HepG2 (cell line): Measurements from ENCODE around the gene NDOR1. TPM values are rescaled to one million over a fixed set of nuclear protein-coding genes. Genes with fewer than 3 reads are reported as not detected.

Source experiments
- ATAC-seq: fragments of 200-7000 bp; cut with Tn5 transposase; 3 replicates; pipeline ENCODE4 v1.9.1; 2020; ENCODE audit warnings: mild to moderate bottlenecking, moderate library complexity
- BruUV-seq: library from RNA; stranded (reverse); fragments of 400-500 nt; replicated peaks from 2 replicates; lab custom pipeline; 2021; lab: Mats Ljungman, UMichigan
- CTCF ChIA-PET: fragments of 300-600 bp; formaldehyde crosslinking; extraction: SDS; loops from one replicate; lab custom pipeline; 2021; ENCODE audit warnings: low total read pairs, inconsistent platforms, low intra/inter-chr PET ratio; lab: Yijun Ruan, JAX
- POLR2A ChIA-PET: fragments of 350-600 bp; sonication (Branson Sonifier 250); formaldehyde crosslinking; loops from one replicate; lab custom pipeline; 2020; ENCODE audit warnings: antibody characterized with exemption, inconsistent platforms; lab: Yijun Ruan, JAX
- DNase-seq: peaks from one replicate; pipeline ENCODE4 v3.0.0-alpha.2; 2015; ENCODE audit warnings: low spot score
- FAIRE-seq: peaks from 3 replicates; lab custom pipeline; 2011; peaks lifted over from hg19 to GRCh38; lab: Jason Lieb, UNC
- H2AFZ ChIP-seq: one replicate; pipeline ENCODE4 v1.6.1; 2011; ENCODE audit warnings: low read length, inconsistent platforms
- H3K27ac ChIP-seq: fragments of 300-600 bp; 3 replicates; pipeline ENCODE4 v1.8.0; 2011; ENCODE audit warnings: mixed run types, mild to moderate bottlenecking, mixed read lengths, low read length, inconsistent platforms; ENCODE audit not compliant: insufficient read depth; ENCODE audit errors: extremely low read length
- H3K27me3 ChIP-seq, 2 experiments: fragments of 200-600 bp in 1 of 2; 2 replicates in 1 of 2; 3 replicates in 1 of 2; pipeline versions ENCODE4 v1.6.0 to v1.8.0; 2011; ENCODE audit warnings: low read length in 2 of 2, mild to moderate bottlenecking in 2 of 2, moderate library complexity in 2 of 2, inconsistent platforms in 1 of 2; ENCODE audit not compliant: insufficient read depth in 2 of 2, control insufficient read depth in 1 of 2
- H3K36me3 ChIP-seq, 2 experiments: fragments of 200-600 bp in 1 of 2; replicated peaks in 1 of 2; 2 replicates in 1 of 2; 3 replicates in 1 of 2; pipeline versions ENCODE4 v1.5.1 to v1.8.0; 2011; ENCODE audit warnings: low read length in 2 of 2, inconsistent platforms in 1 of 2; ENCODE audit not compliant: insufficient read depth in 2 of 2, control insufficient read depth in 1 of 2
- H3K4me1 ChIP-seq: 2 replicates; pipeline ENCODE4 v1.5.1; 2012; ENCODE audit warnings: low read length, inconsistent platforms; ENCODE audit not compliant: insufficient read depth
- H3K4me2 ChIP-seq: 2 replicates; pipeline ENCODE4 v1.6.0; 2011; ENCODE audit warnings: low read depth, low read length, inconsistent platforms
- H3K4me3 ChIP-seq, 3 experiments: fragments of 200-600 bp in 1 of 3; sonication (generic), shearing (Covaris generic) in 1 of 3; replicated peaks in 1 of 3; 2 replicates each; pipeline ENCODE4 v1.5.1; 2011 to 2016; ENCODE audit warnings: low read length in 3 of 3, inconsistent platforms in 2 of 3, low read depth in 2 of 3, mild to moderate bottlenecking in 2 of 3, control low read depth in 1 of 3, mixed read lengths in 1 of 3; ENCODE audit not compliant: insufficient read depth in 1 of 3
- H3K79me2 ChIP-seq: one replicate; pipeline ENCODE4 v1.6.1; 2011; ENCODE audit warnings: low read length, inconsistent platforms; ENCODE audit not compliant: insufficient read depth
- H3K9ac ChIP-seq: 2 replicates; pipeline ENCODE4 v1.6.0; 2011; ENCODE audit warnings: mild to moderate bottlenecking, low read depth, low read length, inconsistent platforms; ENCODE audit not compliant: insufficient read depth
- H3K9me3 ChIP-seq: 2 replicates; pipeline ENCODE4 v1.5.1; 2012; ENCODE audit warnings: mild to moderate bottlenecking, low read length
- H4K20me1 ChIP-seq: 2 replicates; pipeline ENCODE4 v1.6.0; 2011; ENCODE audit warnings: inconsistent platforms, mild to moderate bottlenecking, low read length, moderate library complexity; ENCODE audit not compliant: insufficient read depth
- ATF6 ChIP-seq: sonication (generic); formaldehyde crosslinking; conservative IDR thresholded peaks from 2 replicates; pipeline ENCODE4 v1.4.0; 2020; ENCODE audit warnings: missing genetic modification reagents
- BRD4 ChIP-seq: sonication (generic); formaldehyde crosslinking; IDR thresholded peaks from 2 replicates; pipeline ENCODE4 v1.4.0; 2020; ENCODE audit warnings: missing genetic modification reagents
- DPF2 ChIP-seq: sonication (generic); formaldehyde crosslinking; IDR thresholded peaks from 2 replicates; pipeline ENCODE4 v1.4.0; 2020; ENCODE audit warnings: mild to moderate bottlenecking, low read depth, missing genetic modification reagents, borderline replicate concordance
- ELK4 ChIP-seq: sonication (generic); formaldehyde crosslinking; IDR thresholded peaks from 2 replicates; pipeline ENCODE4 v1.9.0; 2021; ENCODE audit warnings: missing genetic modification reagents, borderline replicate concordance
- FOXK1 ChIP-seq: sonication (generic); formaldehyde crosslinking; IDR thresholded peaks from 2 replicates; pipeline ENCODE4 v1.4.0; 2020; ENCODE audit warnings: low read depth, missing genetic modification reagents, borderline replicate concordance
- GMEB2 ChIP-seq: IDR thresholded peaks from 2 replicates; pipeline ENCODE4 v1.6.1; 2016; ENCODE audit warnings: missing biosample characterization, missing genetic modification reagents, low read depth
- MLXIP ChIP-seq: sonication (generic); formaldehyde crosslinking; IDR thresholded peaks from 2 replicates; pipeline ENCODE4 v1.9.0; 2021; ENCODE audit warnings: missing genetic modification reagents, borderline replicate concordance
- PHF21A ChIP-seq: sonication (generic); formaldehyde crosslinking; IDR thresholded peaks from 2 replicates; pipeline ENCODE4 v1.5.0; 2020; ENCODE audit warnings: mild to moderate bottlenecking, missing genetic modification reagents
- POLR2A ChIP-seq, 2 experiments: IDR thresholded peaks; 2 replicates each; pipeline ENCODE4 v1.6.1; 2011; ENCODE audit warnings: low read depth in 2 of 2, low read length in 2 of 2, mild to moderate bottlenecking in 1 of 2, moderate library complexity in 1 of 2; ENCODE audit not compliant: insufficient read depth in 1 of 2
- RFXANK ChIP-seq: IDR thresholded peaks from 2 replicates; pipeline ENCODE4 v1.6.1; 2016
- TFAP4 ChIP-seq: sonication (generic); IDR thresholded peaks from 2 replicates; pipeline ENCODE4 v1.6.1; 2016; ENCODE audit warnings: low read depth, borderline replicate concordance
- THYN1 ChIP-seq: sonication (generic); formaldehyde crosslinking; IDR thresholded peaks from 2 replicates; pipeline ENCODE4 v1.8.1; 2023; ENCODE audit warnings: low read depth, mild to moderate bottlenecking, moderate library complexity, missing genetic modification reagents, borderline replicate concordance
- ZBTB2 ChIP-seq: sonication (generic); formaldehyde crosslinking; IDR thresholded peaks from 2 replicates; pipeline ENCODE4 v1.8.0; 2022; ENCODE audit warnings: low read depth, missing genetic modification reagents
- ZNF224 ChIP-seq: sonication (generic); formaldehyde crosslinking; IDR thresholded peaks from 2 replicates; pipeline ENCODE4 v1.5.0; 2020; ENCODE audit warnings: mild to moderate bottlenecking, missing genetic modification reagents
- ZNF678 ChIP-seq: sonication (generic); formaldehyde crosslinking; IDR thresholded peaks from 2 replicates; pipeline ENCODE4 v1.4.0; 2020; ENCODE audit warnings: mild to moderate bottlenecking, missing genetic modification reagents
- WGBS: methylation state at CpG from one replicate; pipeline ENCODE4 v1.1.6; 2017; ENCODE audit warnings: low lambda C conversion rate; 5-methylcytosine and 5-hydroxymethylcytosine counted together
- in situ Hi-C: cut with HindIII; loops from 2 replicates; pipeline ENCODE4 v1.10.0; 2017; ENCODE audit warnings: low pct_unique_long_range_greater_than_20kb; ENCODE audit not compliant: extremely low pct_ligation_motif_present
- intact Hi-C: fragments of 100-400 bp; cut with micrococcal nuclease; formaldehyde crosslinking; loops from one replicate; pipeline ENCODE4 v1.10.0; 2022; ENCODE audit not compliant: unreplicated experiment
- polyA plus RNA-seq, 8 experiments: library from polyadenylated mRNA; depleted of rRNA in 3 of 8; stranded (reverse) in 7 of 8; unstranded in 1 of 8; fragments of >200 nt; fragmentation: Illumina TruSeq in 4 of 8; extraction: Trizol in 4 of 8; gene quantifications; 2 replicates each; pipeline versions ENCODE4 v1.2.1 to v1.2.3, GENCODE V29; 2011 to 2016; ENCODE audit warnings: low read depth in 4 of 8, missing spikeins in 1 of 8, mixed read lengths in 1 of 8; ENCODE audit not compliant: insufficient read depth in 1 of 8
- total RNA-seq, 5 experiments: library from RNA; depleted of rRNA; stranded (reverse); fragments of >200 nt; fragmentation: Illumina TruSeq; extraction: Trizol; gene quantifications; 2 replicates each; pipeline ENCODE4 v1.2.3, GENCODE V29; 2016; ENCODE audit warnings: low read depth in 1 of 5

The NDOR1 gene
- total and polyA plus RNA-seq, 2 of the 13 experiments (the other 11 are each of a cell fraction or from before 2014, with no cell fraction given): 3.6 to 8.7 TPM

- no peaks in the 10 kb centered on the region for H3K79me2 ChIP-seq
- in situ Hi-C loops (no loop called here), intact Hi-C loops (loop anchor here (10.0 kb wide), 1 partner anchor 65 kb away; the partner anchor contains the start of gene DPP7)
- H4K20me1 ChIP-seq: no peaks in the 10 kb centered on the region
- BruUV-seq: no TSS peak
- H3K36me3 ChIP-seq: peaks cover 23 to 29% of the 10 kb centered on the region in 2 experiments; a peak in 4 of 5 replicates
- H3K27me3 ChIP-seq: no peaks in the 10 kb centered on the region
- ChIA-PET CTCF (no interaction called here), POLR2A (no interaction called here)
- no peak overlapping the region for H3K4me2 ChIP-seq
- no peaks in the 10 kb centered on the region for H3K4me1 ChIP-seq
- DNase-seq (no peak), ATAC-seq (no peak), FAIRE-seq (no peak)
- no peak overlapping the region for H3K4me3 ChIP-seq
- H3K9ac ChIP-seq: no peak overlapping the region
- no peak overlapping the region for H3K27ac ChIP-seq
- WGBS: 98% methylated on average over 15 of the region's 17 CpGs
- H3K9me3 ChIP-seq: no peaks in the 10 kb centered on the region
- H2AFZ ChIP-seq: no peak overlapping the region
- TF ChIP-seq ZBTB2 (CRISPR knock-in tag): no peak
- TF ChIP-seq POLR2A (IDR thresholded peaks at IDR 0.05; ENCODE audit: insufficient read depth in 1 of 2, low read depth in 2 of 2, low read length in 2 of 2): no peak
- no peak for TF ChIP-seq ATF6
- TF ChIP-seq ELK4: no peak
- TF ChIP-seq GMEB2 (CRISPR knock-in tag): no peak
- no peak for TF ChIP-seq ZNF224 (CRISPR knock-in tag)
- TF ChIP-seq DPF2: no peak
- TF ChIP-seq ZNF678 (CRISPR knock-in tag): no peak
- no peak for TF ChIP-seq THYN1
- no peak for TF ChIP-seq TFAP4
- no peak for TF ChIP-seq FOXK1 (CRISPR knock-in tag)
- TF ChIP-seq PHF21A (CRISPR knock-in tag): no peak
- TF ChIP-seq BRD4: no peak
- no peak for TF ChIP-seq RFXANK (CRISPR knock-in tag)
- TF ChIP-seq MLXIP: no peak
Observed at GRCh38 chr9:137179761-137180160, 25.7 kb upstream of the NDOR1 start.
